Vagina (tissue), 2 donors: ENCODE results near the gene FAU.

Source experiments
- CTCF ChIP-seq, 3 experiments: fragments of 450-650 bp in 2 of 3; fragments of 200-600 bp in 1 of 3; sonication (generic) in 1 of 3; IDR thresholded peaks; one replicate each; pipeline ENCODE4 v1.5.1; 2017 to 2019; ENCODE audit warnings: antibody characterized with exemption in 3 of 3, mild to moderate bottlenecking in 2 of 3, moderate library complexity in 2 of 3
- POLR2A ChIP-seq, 2 donors: fragments of 450-650 bp; IDR thresholded peaks; one replicate each; pipeline ENCODE4 v1.6.1; 2017; ENCODE audit warnings: antibody characterized with exemption in 2 of 2, mild to moderate bottlenecking in 2 of 2, moderate library complexity in 2 of 2

- TF ChIP-seq POLR2A (IDR thresholded peaks at IDR 0.05) (no peak), CTCF (IDR thresholded peaks at IDR 0.05) (no peak)
Observed at GRCh38 chr11:65166893-65167292, 45.0 kb upstream of the FAU start.
